A549 (cell line): Measurements from ENCODE around the gene ORM1. TPM values are rescaled to one million over a fixed set of nuclear protein-coding genes. Genes with fewer than 3 reads are reported as not detected.

ENCODE experiments used
- ATAC-seq, 2 experiments: fragments of 200-7000 bp in 1 of 2; fragments of >200 bp in 1 of 2; cut with Nextera tagmentation in 1 of 2; cut with Tn5 transposase in 1 of 2; 3 replicates each; pipeline versions ENCODE4 v1.8.0 to v1.9.1; 2018 to 2020; ENCODE audit warnings: mild to moderate bottlenecking in 1 of 2, moderate library complexity in 1 of 2
- CTCF ChIA-PET: fragments of 300-600 bp; sonication (Branson Sonifier 250); formaldehyde crosslinking; extraction: SDS; loops from one replicate; lab custom pipeline; 2021; ENCODE audit warnings: antibody characterized with exemption, inconsistent platforms; lab: Yijun Ruan, JAX
- POLR2A ChIA-PET: fragments of 350-600 bp; formaldehyde crosslinking; extraction: SDS; loops from one replicate; lab custom pipeline; 2021; ENCODE audit warnings: antibody characterized with exemption, inconsistent platforms; lab: Yijun Ruan, JAX
- DNase-seq, 2 experiments: peaks; one replicate each; pipeline versions ENCODE4 v3.0.0 to v3.0.0-alpha.2; 2011 to 2016; ENCODE audit warnings: low read depth in 1 of 2, low spot score in 1 of 2
- FAIRE-seq: peaks from 2 replicates; lab custom pipeline; 2011; peaks lifted over from hg19 to GRCh38; lab: Jason Lieb, UNC
- H3K27ac ChIP-seq, 2 experiments: fragments of >200 bp; sonication (Bioruptor Twin); formaldehyde crosslinking; 3 replicates each; pipeline ENCODE4 v1.5.1; 2016 to 2017
- H3K4me1 ChIP-seq: fragments of >200 bp; sonication (Bioruptor Twin); formaldehyde crosslinking; 3 replicates; pipeline ENCODE4 v1.6.1; 2016
- H3K4me2 ChIP-seq: fragments of >200 bp; sonication (Bioruptor Twin); formaldehyde crosslinking; 3 replicates; pipeline ENCODE4 v1.6.1; 2016
- H3K4me3 ChIP-seq: fragments of >200 bp; sonication (Bioruptor Twin); formaldehyde crosslinking; 3 replicates; pipeline ENCODE4 v1.5.1; 2016
- H3K9me3 ChIP-seq: fragments of >200 bp; sonication (Bioruptor Twin); formaldehyde crosslinking; 3 replicates; pipeline ENCODE4 v1.6.1; 2016
- CEBPB ChIP-seq, 2 experiments: fragments of >200 bp in 1 of 2; sonication (Bioruptor Twin) in 1 of 2; formaldehyde crosslinking in 1 of 2; IDR thresholded peaks; 2 replicates each; pipeline ENCODE4 v1.6.1; 2012 to 2016
- CHD2 ChIP-seq: fragments of 150-350 bp; IDR thresholded peaks from 2 replicates; pipeline ENCODE4 v1.6.1; 2014; ENCODE audit warnings: low read length; ENCODE audit not compliant: partially characterized antibody
- EHF ChIP-seq: fragments of 250-450 bp; sonication (Bioruptor Pico); IDR thresholded peaks from 2 replicates; pipeline ENCODE4 v1.5.0; 2020; ENCODE audit warnings: mild to moderate bottlenecking
- EHMT2 ChIP-seq: fragments of 200-600 bp; sonication (generic); IDR thresholded peaks from 2 replicates; pipeline ENCODE4 v1.6.1; 2016; ENCODE audit warnings: antibody characterized with exemption, low read depth, mild to moderate bottlenecking, moderate library complexity
- ELK1 ChIP-seq: fragments of 150-350 bp; IDR thresholded peaks from 2 replicates; pipeline ENCODE4 v1.6.1; 2014; ENCODE audit warnings: low read depth, mild to moderate bottlenecking, low read length
- ESRRA ChIP-seq: fragments of 150-350 bp; IDR thresholded peaks from 2 replicates; pipeline ENCODE4 v1.6.1; 2014; ENCODE audit warnings: mild to moderate bottlenecking, low read length, borderline replicate concordance
- HDAC2 ChIP-seq: fragments of 200-600 bp; sonication (generic); IDR thresholded peaks from 2 replicates; pipeline ENCODE4 v1.6.1; 2016
- HES2 ChIP-seq: fragments of >200 bp; sonication (Bioruptor Twin); formaldehyde crosslinking; IDR thresholded peaks from 2 replicates; pipeline ENCODE4 v1.6.1; 2016
- HEYL ChIP-seq: fragments of 250-450 bp; sonication (Bioruptor Pico); IDR thresholded peaks from 2 replicates; pipeline ENCODE4 v1.8.0; 2021; ENCODE audit warnings: mild to moderate bottlenecking, moderate library complexity
- KDM1A ChIP-seq: fragments of 200-600 bp; sonication (generic); IDR thresholded peaks from 2 replicates; pipeline ENCODE4 v1.6.1; 2016; ENCODE audit warnings: low read depth, mild to moderate bottlenecking
- KDM5A ChIP-seq: fragments of 200-600 bp; sonication (generic); IDR thresholded peaks from 2 replicates; pipeline ENCODE4 v1.6.1; 2016; ENCODE audit warnings: antibody characterized with exemption, mild to moderate bottlenecking
- MAX ChIP-seq: IDR thresholded peaks from 2 replicates; pipeline ENCODE4 v1.6.1; 2012
- MAZ ChIP-seq: fragments of 150-350 bp; IDR thresholded peaks from 2 replicates; pipeline ENCODE4 v1.6.1; 2014; ENCODE audit warnings: antibody characterized with exemption, low read depth, low read length, borderline replicate concordance
- NPAS2 ChIP-seq: fragments of 250-450 bp; sonication (Bioruptor Pico); IDR thresholded peaks from 2 replicates; pipeline ENCODE4 v1.8.0; 2022; ENCODE audit warnings: mild to moderate bottlenecking, moderate library complexity, borderline replicate concordance
- PHF8 ChIP-seq: fragments of 200-600 bp; sonication (generic); IDR thresholded peaks from 2 replicates; pipeline ENCODE4 v1.6.1; 2016; ENCODE audit warnings: low read depth, mild to moderate bottlenecking, antibody characterized with exemption, moderate library complexity, borderline replicate concordance
- POLR2A ChIP-seq: IDR thresholded peaks from 2 replicates; pipeline ENCODE4 v1.6.1; 2012; ENCODE audit warnings: mild to moderate bottlenecking, low read length
- RNF2 ChIP-seq: fragments of 200-600 bp; sonication (generic); IDR thresholded peaks from 2 replicates; pipeline ENCODE4 v1.6.1; 2016; ENCODE audit warnings: low read depth, mild to moderate bottlenecking, antibody characterized with exemption, moderate library complexity, borderline replicate concordance
- SMC3 ChIP-seq: fragments of >200 bp; sonication (Bioruptor Twin); formaldehyde crosslinking; IDR thresholded peaks from 3 replicates; pipeline ENCODE4 v1.6.1; 2018; ENCODE audit warnings: inconsistent platforms
- SREBF2 ChIP-seq: fragments of 450-650 bp; IDR thresholded peaks from 2 replicates; pipeline ENCODE4 v1.6.1; 2014; ENCODE audit warnings: mild to moderate bottlenecking, moderate library complexity
- TFCP2L1 ChIP-seq: fragments of 250-450 bp; sonication (Bioruptor Pico); IDR thresholded peaks from 2 replicates; pipeline ENCODE4 v1.5.0; 2021; ENCODE audit warnings: mild to moderate bottlenecking
- USF2 ChIP-seq: fragments of 450-650 bp; IDR thresholded peaks from 2 replicates; pipeline ENCODE4 v1.6.1; 2014; ENCODE audit warnings: antibody characterized with exemption
- WGBS: methylation state at CpG from one replicate; pipeline ENCODE4 v1.1.6; 2017; ENCODE audit errors: missing lambda C conversion rate; 5-methylcytosine and 5-hydroxymethylcytosine counted together
- polyA plus RNA-seq, 4 experiments: library from polyadenylated mRNA; depleted of rRNA in 3 of 4; stranded (reverse); fragments of >200 nt; fragmentation: RNase III in 1 of 4; extraction: RNeasy Plus Mini Kit Qiagen cat#74134 plus additional on column Dnase treatment in 1 of 4; gene quantifications; 2 replicates in 3 of 4; 3 replicates in 1 of 4; pipeline ENCODE4 v1.2.3, GENCODE V29; 2011 to 2017

The ORM1 gene
- polyA plus RNA-seq, 2 of the 4 experiments (the other 2 are of a cell fraction) = 0.12 to 0.19 TPM

- ChIA-PET POLR2A (interaction anchor here (0.7 kb wide), 1 partner anchor 543 kb away, joined by 3 read pairs; no protein-coding TSS in a partner anchor), CTCF (interaction anchor here (0.9 to 5.1 kb wide), 7 partner anchors 10 to 198 kb away, joined by 4 to 47 read pairs (median 8); partner anchors contain the start of gene COL27A1)
- H3K9me3 ChIP-seq = no peaks in the 10 kb centered on the region
- ATAC-seq = no peak
- WGBS = 91% methylated on average over 8 of the region's 8 CpGs
- H3K4me2 ChIP-seq = no peak overlapping the region
- H3K27ac ChIP-seq = peak overlapping the region; percentile 12 to 88; a peak in 3 of 6 replicates
- no peak for TF ChIP-seq RNF2
- no peak for TF ChIP-seq CEBPB (IDR thresholded peaks at IDR 0.05)
- no peak for TF ChIP-seq TFCP2L1 (CRISPR knock-in tag)
- TF ChIP-seq, all 56 proteins: peak for 0
- DNase-seq (no peak), FAIRE-seq (no peak)
- H3K4me1 ChIP-seq = peaks cover 76% of the 10 kb centered on the region
- no peak overlapping the region for H3K4me3 ChIP-seq
These were observed 42.0 kb upstream of the ORM1 start for GRCh38 chr9:114280636-114281472.

- WGBS = 88% methylated on average over 12 of the region's 12 CpGs
- TF ChIP-seq SREBF2 = no peak
- TF ChIP-seq HEYL = no peak
- TF ChIP-seq CHD2 = no peak
- TF ChIP-seq HES2 = no peak
- no peak for TF ChIP-seq RNF2
- no peak for TF ChIP-seq ELK1
- TF ChIP-seq KDM5A = no peak
- no peak for TF ChIP-seq SMC3
- no peak for TF ChIP-seq MAZ
- TF ChIP-seq KDM1A = no peak
- TF ChIP-seq TFCP2L1 (CRISPR knock-in tag) = no peak
- no peak for TF ChIP-seq HDAC2
- no peak for TF ChIP-seq NPAS2
- TF ChIP-seq EHF (CRISPR knock-in tag) = no peak
- no peak for TF ChIP-seq POLR2A
- no peak for TF ChIP-seq EHMT2
- no peak for TF ChIP-seq MAX
- no peak for TF ChIP-seq PHF8
- no peak for TF ChIP-seq USF2
- TF ChIP-seq ESRRA = no peak
- ChIA-PET POLR2A (no interaction called here), CTCF (interaction anchor here (0.9 to 5.1 kb wide), 6 partner anchors 9 to 199 kb away, joined by 4 to 47 read pairs (median 9); partner anchors contain the start of gene COL27A1)
- no peak for ATAC-seq
- no peak overlapping the region for H3K4me3 ChIP-seq
- no peaks in the 10 kb centered on the region for H3K9me3 ChIP-seq
- peaks cover 72% of the 10 kb centered on the region for H3K4me1 ChIP-seq
- no peak overlapping the region for H3K4me2 ChIP-seq
- FAIRE-seq = no peak
- peak in 1 of 2 experiments; percentile 32 for DNase-seq
- peak overlapping the region in 1 of 2 experiments; percentile 88; a peak in 3 of 6 replicates for H3K27ac ChIP-seq
These were observed 41.3 kb upstream of the ORM1 start for GRCh38 chr9:114281473-114282103.
